ENCODE results near the gene GAD2. TPM values are rescaled to one million over a fixed set of nuclear protein-coding genes. Genes with fewer than 3 reads are reported as not detected.

Gene GAD2
- total RNA-seq (ENCODE audit: low replicate concordance): not detected in 2 replicates

DNA sequence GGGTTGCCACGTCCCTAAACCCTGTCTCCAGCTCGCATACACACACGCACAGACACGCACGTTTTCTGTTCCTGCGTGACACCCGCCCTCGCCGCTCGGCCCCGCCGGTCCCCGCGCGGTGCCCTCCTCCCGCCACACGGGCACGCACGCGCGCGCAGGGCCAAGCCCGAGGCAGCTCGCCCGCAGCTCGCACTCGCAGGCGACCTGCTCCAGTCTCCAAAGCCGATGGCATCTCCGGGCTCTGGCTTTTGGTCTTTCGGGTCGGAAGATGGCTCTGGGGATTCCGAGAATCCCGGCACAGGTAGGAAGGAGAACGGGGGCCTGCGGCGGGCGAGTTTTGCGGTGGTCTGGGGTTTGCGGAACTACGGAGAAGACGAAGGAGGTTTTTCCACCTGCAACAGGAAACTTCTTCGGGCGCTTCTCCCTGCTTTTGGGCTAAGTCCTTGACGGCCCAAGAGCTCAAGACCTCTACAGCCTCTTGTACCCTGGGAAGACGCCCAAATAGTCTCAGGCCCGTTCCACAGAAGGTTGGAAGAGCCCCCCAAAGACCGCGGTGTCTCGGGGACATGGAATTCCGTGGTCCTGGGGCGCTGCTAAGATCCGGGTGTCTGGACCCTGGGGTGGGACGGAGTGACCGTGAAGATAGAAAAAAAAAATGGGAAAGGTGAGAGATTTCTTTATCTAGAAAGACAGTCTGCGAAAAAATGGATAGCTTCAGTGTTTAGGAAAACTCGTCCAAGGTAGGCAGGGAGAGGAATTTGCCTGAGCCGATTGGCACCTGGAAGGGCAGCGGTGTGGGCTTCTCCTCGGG is at the start of gene GAD2:
GAD2 (plus strand) TSS at position 190 of the 811 bp plus-strand sequence; CDS start at position 226, 36 bp downstream.
- no peak within 1 kb of the TSS for H3K4me3 ChIP-seq (ENCODE audit: low read depth, low read length)
- TF ChIP-seq, protein P1, sequence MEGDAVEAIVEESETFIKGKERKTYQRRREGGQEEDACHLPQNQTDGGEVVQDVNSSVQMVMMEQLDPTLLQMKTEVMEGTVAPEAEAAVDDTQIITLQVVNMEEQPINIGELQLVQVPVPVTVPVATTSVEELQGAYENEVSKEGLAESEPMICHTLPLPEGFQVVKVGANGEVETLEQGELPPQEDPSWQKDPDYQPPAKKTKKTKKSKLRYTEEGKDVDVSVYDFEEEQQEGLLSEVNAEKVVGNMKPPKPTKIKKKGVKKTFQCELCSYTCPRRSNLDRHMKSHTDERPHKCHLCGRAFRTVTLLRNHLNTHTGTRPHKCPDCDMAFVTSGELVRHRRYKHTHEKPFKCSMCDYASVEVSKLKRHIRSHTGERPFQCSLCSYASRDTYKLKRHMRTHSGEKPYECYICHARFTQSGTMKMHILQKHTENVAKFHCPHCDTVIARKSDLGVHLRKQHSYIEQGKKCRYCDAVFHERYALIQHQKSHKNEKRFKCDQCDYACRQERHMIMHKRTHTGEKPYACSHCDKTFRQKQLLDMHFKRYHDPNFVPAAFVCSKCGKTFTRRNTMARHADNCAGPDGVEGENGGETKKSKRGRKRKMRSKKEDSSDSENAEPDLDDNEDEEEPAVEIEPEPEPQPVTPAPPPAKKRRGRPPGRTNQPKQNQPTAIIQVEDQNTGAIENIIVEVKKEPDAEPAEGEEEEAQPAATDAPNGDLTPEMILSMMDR (IDR thresholded peaks at IDR 0.05; ENCODE audit: insufficient read depth, low read length): no peak
- no peak for DNase-seq (ENCODE audit: low read depth)

DNA sequence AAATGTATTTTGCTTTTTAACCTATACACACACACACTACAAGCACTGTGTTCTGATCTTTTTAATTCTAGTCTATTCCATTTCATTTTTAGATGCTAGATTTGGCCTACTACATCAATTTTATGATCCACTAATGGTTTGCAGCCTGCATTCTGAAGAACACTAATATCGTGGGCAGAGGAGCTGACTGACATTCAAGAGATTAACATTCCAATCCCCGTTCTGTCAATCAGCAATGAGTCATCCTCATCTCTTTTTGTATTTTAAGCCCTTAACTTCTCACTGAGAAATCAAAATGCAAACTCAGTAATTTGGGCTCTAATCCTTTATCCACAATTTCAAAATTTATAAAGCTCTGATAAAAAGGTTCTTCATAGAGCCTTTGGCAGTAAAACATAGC is 47.1 kb upstream of the GAD2 start:
- no peak for DNase-seq (ENCODE audit: low read depth)
- H3K4me3 ChIP-seq (ENCODE audit: low read depth, low read length): no peak overlapping the region
- TF ChIP-seq, protein P1 (IDR thresholded peaks at IDR 0.05; ENCODE audit: insufficient read depth, low read length): no peak

DNA sequence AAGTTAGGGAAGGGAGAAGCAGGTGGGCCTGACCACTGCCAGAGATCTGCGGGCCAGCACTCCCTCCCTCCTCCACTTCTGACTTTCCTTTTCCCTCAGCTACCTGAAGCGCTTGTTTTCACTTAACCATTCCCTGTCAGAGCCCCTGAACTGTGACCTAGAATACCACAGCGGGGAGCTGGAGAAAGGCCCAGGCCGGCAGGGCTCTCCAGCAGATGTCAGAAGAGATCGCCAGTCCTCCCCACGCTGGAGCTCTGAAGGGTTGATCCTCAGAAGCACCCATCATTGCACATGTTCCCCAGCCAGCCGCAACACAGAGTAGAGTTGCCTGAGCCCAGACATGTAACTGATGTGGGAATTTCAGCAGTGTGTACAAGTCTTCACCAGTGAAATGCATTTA is 44.4 kb upstream of the GAD2 start:
- TF ChIP-seq, protein P1 (IDR thresholded peaks at IDR 0.05; ENCODE audit: insufficient read depth, low read length): no peak
- no peak overlapping the region for H3K4me3 ChIP-seq (ENCODE audit: low read depth, low read length)
- DNase-seq (ENCODE audit: low read depth): no peak

DNA sequence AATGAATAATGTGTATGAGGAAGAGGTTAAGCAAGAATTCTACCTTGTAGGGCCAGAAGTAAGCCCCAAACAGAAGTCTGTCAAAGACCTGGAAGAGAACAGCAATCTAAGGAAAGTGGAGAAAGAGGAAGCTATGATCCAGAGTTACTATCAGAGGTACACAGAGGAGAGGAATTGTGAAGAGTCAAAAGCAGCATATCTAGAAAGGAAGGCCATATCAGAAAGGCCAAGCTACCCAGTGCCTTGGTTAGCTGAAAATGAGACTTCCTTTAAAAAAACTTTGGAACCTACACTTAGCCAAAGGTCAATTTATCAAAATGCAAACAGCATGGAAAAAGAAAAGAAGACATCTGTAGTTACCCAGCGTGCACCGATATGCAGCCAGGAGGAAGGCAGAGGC is 42.7 kb upstream of the GAD2 start:
- TF ChIP-seq, protein P1 (IDR thresholded peaks at IDR 0.05; ENCODE audit: insufficient read depth, low read length): no peak
- no peak for DNase-seq (ENCODE audit: low read depth)
- H3K4me3 ChIP-seq (ENCODE audit: low read depth, low read length): no peak overlapping the region

DNA sequence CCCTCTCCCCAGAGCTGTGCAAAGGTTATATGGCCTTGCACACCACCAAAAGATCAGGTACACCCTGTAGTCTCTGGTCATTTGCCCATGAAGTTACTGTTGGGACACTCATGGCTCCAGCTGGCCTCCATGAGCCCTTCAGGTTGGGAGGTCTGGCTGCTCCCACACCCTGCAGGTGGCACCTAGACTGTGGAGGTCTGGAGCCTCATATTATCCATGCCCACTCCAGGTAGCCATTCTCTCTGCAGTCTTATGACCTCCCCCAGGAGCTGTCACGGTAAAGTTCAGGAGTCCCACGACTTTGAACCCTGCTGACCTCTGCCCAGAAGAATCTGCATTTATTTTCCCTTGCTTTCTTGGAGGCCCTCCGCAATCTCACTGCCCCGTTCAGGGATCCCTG is 39.2 kb upstream of the GAD2 start:
- no peak overlapping the region for H3K4me3 ChIP-seq (ENCODE audit: low read depth, low read length)
- no peak for DNase-seq (ENCODE audit: low read depth)
- TF ChIP-seq, protein P1 (IDR thresholded peaks at IDR 0.05; ENCODE audit: insufficient read depth, low read length): no peak

DNA sequence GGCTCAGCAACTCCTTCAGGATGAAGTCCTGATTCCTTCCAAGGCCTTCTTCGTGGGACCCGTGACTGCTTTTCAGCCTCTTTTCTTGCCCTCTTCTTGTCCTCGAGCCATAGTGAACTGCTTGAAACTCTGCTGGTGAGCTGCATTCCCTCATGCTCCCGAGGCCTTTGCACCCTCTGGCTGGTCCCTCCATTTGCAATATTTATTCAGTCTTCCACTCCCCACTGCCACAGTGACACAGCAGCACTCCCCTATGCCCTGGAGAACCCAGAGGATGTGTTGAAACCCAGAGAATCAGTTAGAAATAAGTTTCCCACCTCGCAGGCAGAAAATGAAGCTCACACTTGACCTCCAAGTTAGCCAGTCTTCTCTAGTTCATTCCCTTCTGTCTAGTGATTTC is 22.3 kb upstream of the GAD2 start:
- no peak overlapping the region for H3K4me3 ChIP-seq (ENCODE audit: low read depth, low read length)
- TF ChIP-seq, protein P1 (IDR thresholded peaks at IDR 0.05; ENCODE audit: insufficient read depth, low read length): no peak
- no peak for DNase-seq (ENCODE audit: low read depth)
